GM12891 (cell line): ENCODE measurements around the gene VSNL1.

Source experiments
- POLR2A ChIP-seq: IDR thresholded peaks from 2 replicates; pipeline ENCODE4 v1.6.1; 2011; ENCODE audit warnings: low read depth, low read length, control low read depth
- POLR2AphosphoS5 ChIP-seq: IDR thresholded peaks from 2 replicates; pipeline ENCODE4 v1.6.1; 2011; ENCODE audit warnings: low read depth, low read length, control low read depth
- POU2F2 ChIP-seq: IDR thresholded peaks from 2 replicates; pipeline ENCODE4 v1.6.1; 2011; ENCODE audit warnings: low read depth, mild to moderate bottlenecking, control low read depth, low read length, moderate library complexity
- TAF1 ChIP-seq: IDR thresholded peaks from 2 replicates; pipeline ENCODE4 v1.6.1; 2011; ENCODE audit warnings: low read depth, low read length, control low read depth

DNA sequence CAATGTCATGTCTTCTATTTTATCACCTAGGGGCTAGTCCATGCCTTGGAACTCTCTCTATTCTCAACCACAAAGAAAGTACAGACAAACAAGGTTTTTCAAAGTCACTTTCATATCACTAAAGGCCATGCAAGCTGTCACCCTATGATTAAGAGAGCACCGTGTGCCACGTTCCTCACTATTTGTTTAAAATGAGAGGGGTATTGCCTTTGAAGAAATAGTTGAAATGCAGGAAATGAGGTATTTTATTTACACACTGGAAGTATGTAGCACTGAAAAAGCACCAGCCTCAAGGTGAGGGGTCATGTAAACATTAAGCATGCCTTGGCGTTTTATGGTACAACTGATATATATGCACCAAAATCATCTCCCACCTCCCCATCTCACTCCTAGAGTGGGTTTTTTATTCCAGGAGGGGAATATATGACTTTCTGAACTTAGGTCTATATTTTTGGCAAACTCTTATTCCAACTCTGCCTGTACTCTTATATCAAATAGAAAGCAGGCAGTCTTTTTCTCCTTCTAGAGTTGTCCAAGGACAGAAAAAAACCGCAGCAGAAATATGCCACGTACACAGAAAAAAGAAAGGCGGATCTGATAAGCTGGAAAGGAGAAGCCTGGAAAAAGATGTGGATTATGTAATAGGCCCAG is 53.5 kb downstream of the VSNL1 start:
- TF ChIP-seq POU2F2: no peak
- no peak for TF ChIP-seq POLR2AphosphoS5
- no peak for TF ChIP-seq POLR2A
- TF ChIP-seq TAF1: no peak
